GM21447 (cell line): ENCODE results near the gene MED22.
A peak's percentile ranks its signal among the peaks of the same experiment; 100 is the strongest.

Source experiments
- ATAC-seq: cut with Tn5 transposase; IDR thresholded peaks from one replicate; pipeline ENCODE4 v1.9.1; 2021; ENCODE audit not compliant: unreplicated experiment

Gene MED22

GRCh38 chr9:133356391-133357091 lies 8.6 kb upstream of the MED22 start, which contains the start of the genes SURF1 and SURF2:
SURF1 (minus strand) TSS chr9:133356487; CDS start chr9:133356453, 34 bp downstream.
SURF2 (plus strand) TSS chr9:133356550; CDS start chr9:133356593, 43 bp downstream.
- peak; percentile 55 for ATAC-seq

- peak; percentile 27 for ATAC-seq
These were observed 8.0 kb upstream of the MED22 start for GRCh38 chr9:133355881-133356357.

GRCh38 chr9:133354766-133355165 lies 6.8 kb upstream of the MED22 start:
- no peak for ATAC-seq

- ATAC-seq = no peak
These were observed 5.6 kb upstream of the MED22 start for GRCh38 chr9:133353548-133353947.

- ATAC-seq = no peak
These were observed 4.9 kb upstream of the MED22 start for GRCh38 chr9:133352635-133353340.

GRCh38 chr9:133351908-133352634 lies 4.1 kb upstream of the MED22 start:
- no peak for ATAC-seq

DNA sequence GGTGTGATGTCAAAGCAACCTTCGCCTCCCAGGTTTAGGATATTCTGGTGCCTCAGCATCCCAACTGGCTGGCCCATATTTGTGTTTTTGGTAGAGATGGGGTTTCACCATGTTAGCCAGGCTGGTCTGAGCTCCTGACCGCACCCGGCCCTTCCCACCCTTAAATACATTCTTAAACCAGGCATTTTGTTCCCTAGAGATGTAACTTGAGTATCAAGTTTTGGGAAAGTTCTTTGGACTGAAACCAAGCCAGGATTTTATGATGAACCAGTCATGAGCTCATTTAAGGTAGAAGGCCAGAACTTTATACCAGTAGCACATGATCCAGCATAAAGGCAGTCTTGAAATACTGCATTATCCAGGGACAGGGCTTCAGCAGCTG lies 3.6 kb upstream of the MED22 start:
- no peak for ATAC-seq

DNA sequence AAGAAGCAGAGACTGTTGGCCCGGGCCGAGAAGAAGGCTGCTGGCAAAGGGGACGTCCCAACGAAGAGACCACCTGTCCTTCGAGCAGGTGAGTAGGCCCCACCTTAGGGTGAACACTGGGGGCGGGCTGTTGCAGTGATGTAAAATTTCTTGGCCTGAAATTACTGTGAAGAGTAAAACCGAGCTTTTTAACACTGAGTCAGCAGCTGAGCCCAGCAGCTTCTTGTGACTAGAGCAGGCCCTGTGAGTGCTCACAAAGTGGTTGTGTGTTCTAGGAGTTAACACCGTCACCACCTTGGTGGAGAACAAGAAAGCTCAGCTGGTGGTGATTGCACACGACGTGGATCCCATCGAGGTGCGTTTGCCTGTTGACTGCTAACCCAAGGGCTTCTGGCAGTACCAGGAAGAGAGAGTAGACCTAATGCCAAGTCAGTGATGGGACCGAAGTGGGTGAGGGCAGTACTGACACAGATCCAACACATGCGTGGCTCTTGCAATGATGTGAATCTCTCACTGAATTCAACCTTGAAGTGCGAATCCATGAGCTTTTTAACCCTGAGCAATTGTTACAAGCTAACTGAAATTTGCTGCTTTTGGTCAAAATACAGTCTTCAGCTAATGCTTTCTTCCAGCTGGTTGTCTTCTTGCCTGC lies 2.2 kb upstream of the MED22 start:
- ATAC-seq = no peak

GRCh38 chr9:133348718-133349573 lies 1.0 kb upstream of the MED22 start:
- ATAC-seq = no peak

- ATAC-seq = peak; percentile 37
These were observed 381 bp downstream of the MED22 start for GRCh38 chr9:133347515-133347984.

- no peak for ATAC-seq
These were observed 1.7 kb downstream of the MED22 start for GRCh38 chr9:133346021-133346785.

DNA sequence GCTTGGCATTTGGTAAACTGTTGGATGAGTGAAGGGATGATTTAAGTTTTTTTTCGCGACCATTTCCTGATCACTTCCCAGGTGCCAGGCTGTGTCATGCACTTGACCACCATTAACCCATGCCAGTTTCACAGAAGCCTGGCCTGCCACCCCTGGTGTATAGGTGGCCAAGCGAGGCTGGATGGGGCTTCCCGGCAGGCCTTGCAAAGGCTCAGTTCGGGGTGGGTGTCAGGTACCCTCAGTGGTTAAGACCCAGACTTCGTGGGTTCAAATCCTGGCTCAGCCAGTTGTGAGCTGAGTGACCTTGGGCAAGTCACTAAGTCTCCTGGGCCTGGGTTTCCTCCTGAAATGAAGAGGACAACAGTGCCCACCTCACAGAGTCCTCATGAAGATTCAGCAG lies 2.3 kb downstream of the MED22 start:
- ATAC-seq = no peak

GRCh38 chr9:133344979-133345378 lies 3.0 kb downstream of the MED22 start:
- no peak for ATAC-seq

DNA sequence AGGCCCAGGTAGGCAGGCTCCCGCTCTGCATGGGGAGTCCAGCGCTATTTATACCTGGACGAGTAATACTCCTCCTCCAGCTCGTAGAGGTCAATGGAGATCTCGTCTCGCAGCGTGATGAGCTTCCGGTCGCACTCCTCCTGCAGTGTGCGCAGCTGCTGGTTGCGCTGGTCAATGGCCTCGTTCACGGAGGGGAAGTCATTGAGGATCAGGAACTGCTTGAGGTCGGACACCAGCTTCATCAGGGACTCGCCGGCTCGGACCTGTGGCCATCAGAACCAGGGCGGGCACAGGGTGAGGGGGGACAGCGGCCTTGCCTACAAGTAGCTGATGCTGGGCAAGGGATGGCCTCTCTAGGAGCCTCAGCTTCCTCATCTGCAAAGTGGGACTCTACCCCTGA lies 3.9 kb downstream of the MED22 start:
- ATAC-seq = no peak

DNA sequence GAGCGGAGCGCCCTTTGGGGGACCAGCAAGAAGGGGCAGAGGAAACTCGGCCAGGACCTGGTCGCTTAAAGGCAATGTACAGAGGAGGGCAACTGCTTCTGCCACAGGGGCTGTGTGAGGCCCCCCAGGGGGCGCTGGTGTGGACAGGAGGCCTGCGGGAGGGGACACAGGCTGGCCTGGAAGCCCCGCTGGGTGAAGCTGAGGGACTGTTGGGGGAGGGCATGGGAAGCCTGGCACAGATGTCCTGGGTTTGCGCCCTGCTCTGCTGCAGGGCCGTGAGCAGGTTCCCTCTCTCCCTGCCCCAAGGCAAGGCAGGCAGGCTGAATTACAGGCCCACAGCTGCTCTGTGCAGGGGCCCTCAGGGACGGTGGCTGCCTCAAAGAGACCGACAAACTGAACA lies 5.4 kb downstream of the MED22 start:
- no peak for ATAC-seq

DNA sequence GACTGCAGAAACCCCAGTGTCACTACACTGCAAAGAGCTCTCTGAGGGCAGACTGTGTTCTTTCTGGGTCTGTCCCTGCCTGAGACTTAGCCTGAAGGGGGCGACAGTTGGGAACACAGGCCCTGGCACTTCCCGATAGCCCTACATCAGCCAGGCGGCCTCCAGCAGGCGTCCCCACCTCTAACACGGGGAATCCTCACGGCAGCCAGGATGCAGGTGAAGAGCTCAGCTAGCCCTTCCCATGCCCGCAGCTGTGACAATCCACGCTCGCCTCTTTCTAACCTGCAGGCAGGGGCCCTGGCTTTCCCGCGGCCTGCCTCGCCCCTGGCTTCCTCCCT lies 5.9 kb downstream of the MED22 start:
- ATAC-seq = no peak

DNA sequence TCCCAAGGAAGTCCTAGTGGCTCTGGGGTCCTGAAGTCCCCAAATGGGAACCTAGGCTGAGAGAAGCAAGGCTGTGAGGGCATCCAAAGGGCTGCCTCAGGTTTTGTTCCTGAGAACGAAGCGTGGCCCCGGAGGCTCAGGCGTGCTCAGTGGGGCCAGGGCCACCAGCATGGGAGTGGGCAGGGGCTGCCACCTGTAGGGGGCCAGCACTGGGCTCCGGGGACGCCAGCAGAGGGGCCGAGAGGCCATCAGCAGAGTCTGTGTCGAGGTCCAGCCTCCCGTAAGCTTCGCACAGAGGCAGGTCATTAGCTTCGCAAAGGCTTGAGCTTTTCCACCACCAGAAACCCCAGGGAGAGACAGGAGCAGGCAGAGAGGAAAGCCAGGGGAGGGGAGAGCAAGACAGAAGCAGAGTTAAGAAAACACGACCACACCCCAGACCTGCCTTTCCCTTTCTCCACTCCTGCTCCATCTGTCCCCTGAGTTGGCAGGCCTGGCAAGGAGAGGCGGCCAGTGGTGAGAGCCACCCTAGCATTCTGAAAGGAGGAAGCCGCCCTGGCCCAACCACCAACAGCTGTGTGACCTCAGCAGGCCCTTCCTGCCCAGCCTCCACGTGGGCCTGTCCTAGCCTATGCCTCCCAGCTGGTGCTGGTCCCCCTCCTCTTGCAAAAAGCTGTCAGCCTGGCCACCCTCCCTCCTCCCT lies 6.4 kb downstream of the MED22 start:
- ATAC-seq = no peak

DNA sequence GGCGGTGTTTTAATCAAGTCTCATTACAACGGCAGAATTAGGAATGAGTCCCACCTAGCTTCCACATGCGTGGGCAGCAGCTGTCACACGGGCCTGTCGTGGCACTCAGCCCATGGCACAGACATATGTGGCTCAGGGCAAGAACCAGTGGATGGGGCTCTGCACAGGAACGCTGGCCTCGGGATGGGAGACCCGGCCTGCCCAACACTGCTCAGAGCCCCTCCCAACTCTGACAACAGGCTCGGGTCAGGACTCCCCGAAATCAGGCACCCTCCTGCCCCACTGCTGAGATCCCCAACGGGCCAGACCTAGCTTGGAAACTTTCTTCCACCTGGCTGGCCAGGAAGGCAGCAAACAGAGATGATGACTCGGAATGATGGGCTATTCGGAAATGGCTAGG lies 7.0 kb downstream of the MED22 start:
- ATAC-seq = no peak

DNA sequence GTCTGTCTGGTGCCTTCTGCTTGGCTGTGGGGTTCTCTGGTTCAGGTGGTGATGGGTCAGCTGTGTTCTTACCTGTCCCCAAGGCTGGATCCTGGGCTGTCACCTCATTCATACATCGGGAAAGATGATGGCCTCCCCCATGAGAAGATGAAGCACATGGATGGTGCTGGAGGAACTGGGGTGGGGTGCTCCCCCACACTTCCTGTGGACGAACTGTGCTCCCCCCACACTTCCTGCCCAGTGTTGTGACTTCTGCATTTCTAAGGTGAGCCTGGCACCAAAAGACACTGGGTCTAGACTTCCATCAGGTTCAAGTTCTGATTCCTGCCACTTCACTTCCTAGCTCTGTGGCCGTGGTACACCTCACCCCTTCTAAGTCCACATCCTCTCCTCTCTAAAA lies 7.7 kb downstream of the MED22 start:
- no peak for ATAC-seq
